OCI-LY3 (cell line): Measurements from ENCODE around the gene TMEM38A.
"Not testable (repeated sequence)": the region's sequence is repeated elsewhere in the genome, so short reads cannot be mapped to it uniquely, and the experiment has no call there.

Source experiments
- H2AFZ ChIP-seq: fragments of 200-600, 300-600 bp; shearing (Covaris generic); 2 replicates; pipeline ENCODE4 v1.6.0; 2014; ENCODE audit warnings: antibody characterized with exemption, low read depth, low read length
- H3K27ac ChIP-seq: fragments of 200-600, 300-600 bp; sonication (generic); 2 replicates; pipeline ENCODE4 v1.5.1; 2014; ENCODE audit warnings: mild to moderate bottlenecking, low read length, moderate library complexity, mixed read lengths
- H3K27me3 ChIP-seq: fragments of 200-600, 300-600 bp; sonication (generic); 2 replicates; pipeline ENCODE4 v1.6.1; 2014; ENCODE audit warnings: low read depth, low read length, mixed read lengths
- H3K36me3 ChIP-seq: fragments of 200-600, 300-600 bp; sonication (generic); replicated peaks from 2 replicates; pipeline ENCODE3; 2014; ENCODE audit warnings: low read depth, low read length, mixed read lengths
- H3K4me1 ChIP-seq: fragments of 300-600, 200-600 bp; sonication (generic); 2 replicates; pipeline ENCODE4 v1.6.1; 2014; ENCODE audit warnings: low read length, mixed read lengths
- H3K4me2 ChIP-seq: fragments of 200-600, 300-600 bp; sonication (generic); 2 replicates; pipeline ENCODE4 v1.6.1; 2014; ENCODE audit warnings: low read length, mixed read lengths
- H3K4me3 ChIP-seq: fragments of 300-600, 200-600 bp; sonication (generic); 2 replicates; pipeline ENCODE4 v1.5.1; 2014; ENCODE audit warnings: antibody characterized with exemption, mild to moderate bottlenecking, low read length, moderate library complexity
- H3K79me2 ChIP-seq: fragments of 300-600, 200-600 bp; shearing (Covaris generic); 2 replicates; pipeline ENCODE4 v1.6.1; 2014; ENCODE audit warnings: mild to moderate bottlenecking, low read length, mixed read lengths
- H3K9ac ChIP-seq: fragments of 300-600, 200-600 bp; shearing (Covaris generic); 2 replicates; pipeline ENCODE4 v1.6.0; 2014; ENCODE audit warnings: mild to moderate bottlenecking, low read length, moderate library complexity
- H3K9me3 ChIP-seq: fragments of 200-600, 300-600 bp; shearing (Covaris generic); 2 replicates; pipeline ENCODE4 v1.6.1; 2014; ENCODE audit warnings: low read length, mixed read lengths; ENCODE audit not compliant: insufficient read depth
- H4K20me1 ChIP-seq: fragments of 200-600, 300-600 bp; sonication (generic); 2 replicates; pipeline ENCODE4 v1.6.1; 2016; ENCODE audit warnings: low read length, mixed read lengths; ENCODE audit not compliant: insufficient read depth
- EZH2phosphoT487 ChIP-seq: fragments of 200-600 bp; shearing (Covaris generic); IDR thresholded peaks from 2 replicates; pipeline ENCODE4 v1.6.1; 2018; ENCODE audit warnings: antibody characterized with exemption, mixed run types, low read depth
- TF ChIP-seq, protein P1 (sequence below): fragments of 200-600, 300-600 bp; sonication (generic); IDR thresholded peaks from 2 replicates; pipeline ENCODE4 v1.5.1; 2014; ENCODE audit warnings: antibody characterized with exemption, low read length, low read depth

The TMEM38A gene

DNA sequence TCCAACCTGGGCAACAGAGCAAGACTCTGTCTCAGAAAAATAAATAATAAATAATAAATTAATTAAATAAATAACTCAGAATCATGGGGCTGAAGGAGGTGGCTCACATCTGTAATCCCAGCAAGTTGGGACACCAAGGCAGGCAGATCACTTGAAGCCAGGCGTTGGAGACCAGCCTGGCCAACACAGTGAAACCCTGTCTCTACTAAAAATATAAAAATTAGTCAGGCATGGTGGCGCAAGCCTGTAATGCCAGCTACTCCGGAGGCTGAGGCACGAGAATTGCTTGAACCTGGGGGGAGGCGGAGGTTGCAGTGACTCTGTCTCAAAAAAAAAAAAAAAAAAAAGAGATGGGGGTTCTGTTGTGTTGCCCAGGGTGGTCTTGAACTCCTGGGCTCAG, 7.2 kb downstream of the TMEM38A start:
- no peak overlapping the region for H3K4me2 ChIP-seq
- no peaks in the 10 kb centered on the region for H3K27me3 ChIP-seq
- H2AFZ ChIP-seq, result no peak overlapping the region
- no peaks in the 10 kb centered on the region for H4K20me1 ChIP-seq
- TF ChIP-seq, protein P1, sequence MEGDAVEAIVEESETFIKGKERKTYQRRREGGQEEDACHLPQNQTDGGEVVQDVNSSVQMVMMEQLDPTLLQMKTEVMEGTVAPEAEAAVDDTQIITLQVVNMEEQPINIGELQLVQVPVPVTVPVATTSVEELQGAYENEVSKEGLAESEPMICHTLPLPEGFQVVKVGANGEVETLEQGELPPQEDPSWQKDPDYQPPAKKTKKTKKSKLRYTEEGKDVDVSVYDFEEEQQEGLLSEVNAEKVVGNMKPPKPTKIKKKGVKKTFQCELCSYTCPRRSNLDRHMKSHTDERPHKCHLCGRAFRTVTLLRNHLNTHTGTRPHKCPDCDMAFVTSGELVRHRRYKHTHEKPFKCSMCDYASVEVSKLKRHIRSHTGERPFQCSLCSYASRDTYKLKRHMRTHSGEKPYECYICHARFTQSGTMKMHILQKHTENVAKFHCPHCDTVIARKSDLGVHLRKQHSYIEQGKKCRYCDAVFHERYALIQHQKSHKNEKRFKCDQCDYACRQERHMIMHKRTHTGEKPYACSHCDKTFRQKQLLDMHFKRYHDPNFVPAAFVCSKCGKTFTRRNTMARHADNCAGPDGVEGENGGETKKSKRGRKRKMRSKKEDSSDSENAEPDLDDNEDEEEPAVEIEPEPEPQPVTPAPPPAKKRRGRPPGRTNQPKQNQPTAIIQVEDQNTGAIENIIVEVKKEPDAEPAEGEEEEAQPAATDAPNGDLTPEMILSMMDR, result no peak
- TF ChIP-seq EZH2phosphoT487, result no peak
- no peaks in the 10 kb centered on the region for H3K36me3 ChIP-seq
- no peaks in the 10 kb centered on the region for H3K9me3 ChIP-seq
- H3K4me3 ChIP-seq, result no peak overlapping the region
- no peak overlapping the region for H3K9ac ChIP-seq
- no peaks in the 10 kb centered on the region for H3K79me2 ChIP-seq
- H3K27ac ChIP-seq, result no peak overlapping the region
- no peaks in the 10 kb centered on the region for H3K4me1 ChIP-seq

DNA sequence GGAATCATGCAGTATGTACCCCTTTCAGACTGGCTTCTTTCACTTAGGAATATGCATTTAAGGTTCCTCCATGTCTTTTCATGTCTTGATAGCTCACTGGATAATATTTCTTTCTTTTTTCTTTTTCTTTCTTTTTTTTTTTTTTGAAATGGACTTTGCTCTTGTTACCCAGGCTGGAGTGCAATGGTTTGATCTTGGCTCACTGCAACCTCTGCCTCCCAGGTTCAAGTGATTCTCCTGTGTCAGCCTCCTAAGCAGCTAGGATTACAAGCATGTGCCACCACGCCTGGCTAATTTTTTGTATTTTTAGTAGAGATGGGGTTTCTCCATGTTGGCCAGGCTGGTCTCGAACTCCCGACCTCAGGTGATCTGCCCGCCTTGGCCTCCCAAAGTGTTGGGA, 7.8 kb downstream of the TMEM38A start:
- not testable (repeated sequence) for H3K4me3 ChIP-seq, H3K4me1 ChIP-seq, H3K9ac ChIP-seq, H3K79me2 ChIP-seq, H3K4me2 ChIP-seq, H4K20me1 ChIP-seq, H2AFZ ChIP-seq, H3K27me3 ChIP-seq, H3K27ac ChIP-seq, H3K36me3 ChIP-seq, H3K9me3 ChIP-seq

DNA sequence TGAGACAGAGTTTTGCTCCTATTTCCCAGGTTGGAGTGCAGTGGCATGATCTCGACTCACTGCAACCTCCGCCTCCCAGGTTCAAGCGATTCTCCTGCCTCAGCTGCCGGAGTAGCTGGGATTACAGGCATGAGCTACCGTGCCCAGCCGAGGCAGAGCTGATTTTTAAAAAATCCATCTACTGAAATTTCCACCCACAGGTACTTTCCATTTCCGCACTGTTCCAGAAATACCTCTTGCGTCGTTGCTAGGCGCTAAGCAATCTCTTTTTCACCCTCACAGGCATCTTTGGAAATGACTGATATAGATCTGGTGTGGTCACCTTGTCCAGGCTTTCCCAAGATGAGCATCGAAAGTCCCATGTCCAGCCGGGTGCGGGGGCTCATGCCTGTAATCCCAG, 9.4 kb downstream of the TMEM38A start:
- Histone ChIP-seq H3K4me1 (no peaks in the 10 kb centered on the region), H3K27me3 (no peaks in the 10 kb centered on the region), H3K4me3 (no peak overlapping the region), H4K20me1 (no peaks in the 10 kb centered on the region), H3K4me2 (no peak overlapping the region), H3K79me2 (no peaks in the 10 kb centered on the region), H3K36me3 (no peaks in the 10 kb centered on the region), H3K9ac (no peak overlapping the region), H2AFZ (no peak overlapping the region), H3K9me3 (no peaks in the 10 kb centered on the region), H3K27ac (no peak overlapping the region)
- TF ChIP-seq, protein P1, result no peak

DNA sequence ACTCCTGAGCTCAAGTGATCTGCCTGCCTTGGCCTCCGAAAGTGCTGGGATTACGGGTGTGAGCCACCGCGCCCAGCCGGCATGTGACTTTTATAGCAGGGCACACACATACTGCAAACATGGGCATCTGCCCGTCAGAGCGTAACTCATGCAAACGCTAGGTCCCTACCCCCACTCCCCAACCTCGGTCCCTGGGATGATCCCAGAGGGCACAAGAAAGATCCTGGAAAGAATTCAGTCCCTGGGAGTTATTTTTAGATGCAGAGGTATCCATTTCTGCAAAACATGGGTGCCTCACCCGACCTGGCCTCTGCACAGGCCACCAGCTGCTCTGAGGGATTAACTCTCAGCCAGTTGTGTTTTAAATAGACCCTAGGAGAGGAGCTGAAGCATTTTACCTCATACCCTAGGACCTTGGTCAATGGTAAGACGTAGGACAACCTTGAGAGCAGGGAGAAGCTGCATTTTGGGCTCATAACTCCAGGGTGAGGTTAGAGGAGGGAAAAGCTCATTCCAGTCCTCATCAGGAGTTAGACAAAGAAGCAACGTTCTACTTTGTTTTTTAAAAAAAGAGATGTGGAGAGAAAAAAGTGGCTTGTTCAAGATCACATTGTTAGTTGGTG, 10.8 kb downstream of the TMEM38A start:
- Histone ChIP-seq H3K4me3 (no peak overlapping the region), H3K4me1 (no peaks in the 10 kb centered on the region), H3K79me2 (no peaks in the 10 kb centered on the region), H3K36me3 (no peaks in the 10 kb centered on the region), H2AFZ (no peak overlapping the region), H3K4me2 (no peak overlapping the region), H3K27ac (no peak overlapping the region), H4K20me1 (no peaks in the 10 kb centered on the region), H3K27me3 (no peaks in the 10 kb centered on the region), H3K9ac (no peak overlapping the region), H3K9me3 (no peaks in the 10 kb centered on the region)
- no peak for TF ChIP-seq EZH2phosphoT487
- TF ChIP-seq, protein P1, result no peak

DNA sequence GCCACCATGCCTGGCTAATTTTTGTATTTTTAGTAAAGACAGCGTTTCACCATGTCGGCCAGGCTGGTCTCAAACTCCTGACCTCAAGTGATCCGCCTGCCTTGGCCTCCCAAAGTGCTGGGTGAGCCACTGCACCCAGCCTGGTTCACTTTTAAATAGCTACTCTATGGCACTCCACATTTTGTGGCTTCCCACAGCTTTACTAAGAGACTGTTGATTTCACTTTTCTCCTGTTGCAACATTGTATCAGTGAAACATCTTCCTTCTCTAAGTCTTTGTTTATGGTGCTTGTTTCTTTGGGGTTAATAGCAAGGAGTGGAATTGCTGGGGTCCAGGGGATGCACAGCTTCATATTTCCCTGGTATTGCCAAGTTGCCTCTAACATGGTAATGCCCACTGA, 12.3 kb downstream of the TMEM38A start:
- Histone ChIP-seq H4K20me1 (no peaks in the 10 kb centered on the region), H3K4me3 (no peak overlapping the region), H3K9me3 (no peaks in the 10 kb centered on the region), H3K9ac (no peak overlapping the region), H3K4me2 (no peak overlapping the region), H3K4me1 (no peaks in the 10 kb centered on the region), H3K79me2 (no peaks in the 10 kb centered on the region), H3K27ac (no peak overlapping the region), H2AFZ (no peak overlapping the region), H3K36me3 (no peaks in the 10 kb centered on the region), H3K27me3 (no peaks in the 10 kb centered on the region)
- TF ChIP-seq, protein P1, result no peak
- no peak for TF ChIP-seq EZH2phosphoT487

DNA sequence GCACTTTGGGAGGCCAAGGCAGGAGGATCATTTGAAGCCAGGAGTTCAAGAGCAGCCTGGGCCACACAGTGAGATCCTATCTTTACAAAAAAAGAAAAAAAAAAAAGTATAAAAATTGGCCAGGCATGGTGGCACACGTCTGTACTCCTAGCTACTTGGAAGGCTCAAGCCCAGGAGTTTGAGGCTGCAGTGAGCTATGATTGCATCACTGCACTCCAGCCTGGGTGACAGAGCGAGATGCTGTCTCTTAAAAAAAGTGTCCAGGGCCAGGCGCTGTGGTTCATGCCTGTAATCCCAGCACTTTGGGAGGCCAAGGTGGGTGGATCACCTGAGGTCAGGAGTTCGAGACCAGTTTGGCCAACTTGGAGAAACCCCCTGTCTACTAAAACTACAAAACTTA, 12.9 kb downstream of the TMEM38A start:
- H3K9ac ChIP-seq, H3K9me3 ChIP-seq, H3K4me1 ChIP-seq, H3K27me3 ChIP-seq, H3K4me2 ChIP-seq, H3K27ac ChIP-seq, H3K4me3 ChIP-seq, H3K36me3 ChIP-seq, H2AFZ ChIP-seq, H4K20me1 ChIP-seq, H3K79me2 ChIP-seq: not testable (repeated sequence)
